ENCODE results near the gene EMC9. TPM values are rescaled to one million over a fixed set of nuclear protein-coding genes. Genes with fewer than 3 reads are reported as not detected.

EMC9 gene
- total and polyA plus RNA-seq, 4 donors, result 8.6 to 17.8 (median 13.4) TPM

- TF ChIP-seq MAX (IDR thresholded peaks at IDR 0.05) (peak; percentile 95), JUND (IDR thresholded peaks at IDR 0.05) (peak in 1 of 2 donors; percentile 69), CTCF (IDR thresholded peaks at IDR 0.05; ENCODE audit: low read depth, low read length, missing input control) (peak; percentile 98), HNF4G (IDR thresholded peaks at IDR 0.05) (peak; percentile 69), NR2F2 (IDR thresholded peaks at IDR 0.05) (peak; percentile 83), YY1 (IDR thresholded peaks at IDR 0.05) (peak; percentile 87)
Measured at GRCh38 chr14:24160850-24161804, 19.7 kb upstream of the EMC9 start, which contains the start of gene IRF9 (continued).

GRCh38 chr14:24160499-24160849 is 19.1 kb upstream of the EMC9 start:
- no peak for TF ChIP-seq FOXA2 (IDR thresholded peaks at IDR 0.05)
- no peak for TF ChIP-seq YY1 (IDR thresholded peaks at IDR 0.05)
- no peak for TF ChIP-seq RAD21 (IDR thresholded peaks at IDR 0.05)
- no peak for TF ChIP-seq HNF4A (conservative IDR thresholded peaks at IDR 0.05)
- no peak for TF ChIP-seq RXRA (IDR thresholded peaks at IDR 0.05)
- no peak for TF ChIP-seq NR2F2 (IDR thresholded peaks at IDR 0.05)
- TF ChIP-seq JUND (IDR thresholded peaks at IDR 0.05), result no peak
- TF ChIP-seq TAF1 (conservative IDR thresholded peaks at IDR 0.05), result no peak
- TF ChIP-seq FOXA1 (IDR thresholded peaks at IDR 0.05), result no peak
- no peak for TF ChIP-seq REST (IDR thresholded peaks at IDR 0.05)
- no peak for TF ChIP-seq ZBTB33 (IDR thresholded peaks at IDR 0.05)
- no peak for TF ChIP-seq CTCF (IDR thresholded peaks at IDR 0.05; ENCODE audit: low read depth, low read length, missing input control)
- TF ChIP-seq MAX (IDR thresholded peaks at IDR 0.05), result no peak
- TF ChIP-seq ATF3 (IDR thresholded peaks at IDR 0.05), result no peak
- no peak for TF ChIP-seq HNF4G (IDR thresholded peaks at IDR 0.05)
- TF ChIP-seq SP1 (IDR thresholded peaks at IDR 0.05), result no peak
- no peak overlapping the region for H3K9ac ChIP-seq (ENCODE audit: low read depth in 1 of 2, low read length in 2 of 2)
- DNase-seq (ENCODE audit: low spot score), result no peak
- no peaks in the 10 kb centered on the region for H3K27me3 ChIP-seq (ENCODE audit: control insufficient read depth in 4 of 4, insufficient read depth in 4 of 4, low read length in 3 of 4)
- WGBS, result 94% methylated on average over 4 of the region's 4 CpGs
- H3K4me1 ChIP-seq (ENCODE audit: control insufficient read depth in 4 of 4, insufficient read depth in 4 of 4, low read length in 3 of 4), result peaks cover 8 to 35% (median 29%) of the 10 kb centered on the region in 4 donors
- peaks cover 25 to 56% (median 43%) of the 10 kb centered on the region in 4 donors for H3K36me3 ChIP-seq (ENCODE audit: control insufficient read depth in 4 of 4, insufficient read depth in 3 of 4, low read depth in 1 of 4, low read length in 3 of 4)
- H3K9me3 ChIP-seq (ENCODE audit: control insufficient read depth in 4 of 4, low read length in 3 of 4), result no peaks in the 10 kb centered on the region
- no peak overlapping the region for H3K4me3 ChIP-seq (ENCODE audit: low read depth in 1 of 3, low read length in 3 of 3)
- H3K27ac ChIP-seq (ENCODE audit: low read depth in 1 of 2, low read length in 2 of 2), result peak overlapping the region; percentile 71 to 91

Data from liver (tissue), 9 donors.